Measurements from ENCODE around the gene AVEN.

DNA sequence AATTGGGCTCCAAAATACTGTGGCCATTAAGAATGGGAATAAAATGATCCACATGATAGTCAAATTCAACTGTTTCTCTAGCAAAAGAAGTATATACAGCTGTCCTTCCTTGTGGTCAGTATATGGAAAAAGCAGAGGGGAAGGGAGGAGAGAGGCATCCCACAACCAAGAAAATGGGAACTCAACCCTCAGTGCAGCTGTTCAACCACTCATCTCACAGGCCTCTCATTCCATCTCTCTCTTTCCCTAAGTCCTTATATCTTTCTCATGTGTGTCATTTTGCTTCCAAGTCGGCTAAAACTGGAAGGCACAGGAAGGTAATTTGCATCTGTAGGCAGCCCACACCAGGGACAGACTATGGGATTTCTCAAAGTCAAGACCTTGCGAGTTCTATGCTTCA, 27.5 kb downstream of the AVEN start:
- TF ChIP-seq, protein P1, sequence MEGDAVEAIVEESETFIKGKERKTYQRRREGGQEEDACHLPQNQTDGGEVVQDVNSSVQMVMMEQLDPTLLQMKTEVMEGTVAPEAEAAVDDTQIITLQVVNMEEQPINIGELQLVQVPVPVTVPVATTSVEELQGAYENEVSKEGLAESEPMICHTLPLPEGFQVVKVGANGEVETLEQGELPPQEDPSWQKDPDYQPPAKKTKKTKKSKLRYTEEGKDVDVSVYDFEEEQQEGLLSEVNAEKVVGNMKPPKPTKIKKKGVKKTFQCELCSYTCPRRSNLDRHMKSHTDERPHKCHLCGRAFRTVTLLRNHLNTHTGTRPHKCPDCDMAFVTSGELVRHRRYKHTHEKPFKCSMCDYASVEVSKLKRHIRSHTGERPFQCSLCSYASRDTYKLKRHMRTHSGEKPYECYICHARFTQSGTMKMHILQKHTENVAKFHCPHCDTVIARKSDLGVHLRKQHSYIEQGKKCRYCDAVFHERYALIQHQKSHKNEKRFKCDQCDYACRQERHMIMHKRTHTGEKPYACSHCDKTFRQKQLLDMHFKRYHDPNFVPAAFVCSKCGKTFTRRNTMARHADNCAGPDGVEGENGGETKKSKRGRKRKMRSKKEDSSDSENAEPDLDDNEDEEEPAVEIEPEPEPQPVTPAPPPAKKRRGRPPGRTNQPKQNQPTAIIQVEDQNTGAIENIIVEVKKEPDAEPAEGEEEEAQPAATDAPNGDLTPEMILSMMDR (IDR thresholded peaks at IDR 0.05): no peak
- TF ChIP-seq POLR2A (IDR thresholded peaks at IDR 0.05; ENCODE audit: low read length): no peak

Data from A549 (cell line).